Endothelial cell of hepatic sinusoid (primary cell): ENCODE data around the gene CFAP97D1.

Source experiments
- in situ Hi-C: cut with HindIII; loops from 2 replicates; pipeline ENCODE4 v1.10.0; 2017; ENCODE audit warnings: low sequenced_read_pairs

CFAP97D1 gene

GRCh38 chr17:43767053-43767712, 13.1 kb upstream of the CFAP97D1 start:
- in situ Hi-C loops: loop anchor here (5.0 kb wide), 3 partner anchors 75 to 260 kb away; no protein-coding TSS in a partner anchor

- in situ Hi-C loops: loop anchor here (5.0 kb wide), 3 partner anchors 75 to 260 kb away; no protein-coding TSS in a partner anchor
These were observed 12.5 kb upstream of the CFAP97D1 start for GRCh38 chr17:43767713-43768059.

DNA sequence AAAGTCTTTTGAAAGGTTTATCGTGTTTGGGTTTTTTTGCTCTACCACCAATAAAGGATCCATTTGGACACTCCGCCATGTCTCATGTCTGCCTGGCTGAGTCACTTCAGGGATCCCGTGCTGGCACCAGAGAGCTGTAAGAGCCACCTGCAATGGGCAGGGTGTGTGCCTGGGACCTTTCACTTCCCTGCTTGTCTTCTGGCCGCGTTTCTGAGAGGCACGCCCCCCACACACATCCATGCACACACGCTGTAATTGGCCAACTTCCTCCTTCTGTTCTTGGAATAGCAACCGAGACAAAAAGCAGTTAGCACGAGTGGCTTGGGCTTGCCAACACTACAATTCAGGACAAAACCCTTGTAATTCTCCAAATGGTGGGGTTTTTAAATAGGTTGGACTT, 11.9 kb upstream of the CFAP97D1 start:
- in situ Hi-C loops: loop anchor here (5.0 kb wide), 3 partner anchors 74 to 261 kb away; no protein-coding TSS in a partner anchor

GRCh38 chr17:43768943-43769342, 11.3 kb upstream of the CFAP97D1 start:
- in situ Hi-C loops: loop anchor here (5.0 kb wide), 3 partner anchors 73 to 262 kb away; no protein-coding TSS in a partner anchor

GRCh38 chr17:43769426-43769825, 10.8 kb upstream of the CFAP97D1 start:
- in situ Hi-C loops: loop anchor here (5.0 kb wide), 3 partner anchors 73 to 262 kb away; no protein-coding TSS in a partner anchor

DNA sequence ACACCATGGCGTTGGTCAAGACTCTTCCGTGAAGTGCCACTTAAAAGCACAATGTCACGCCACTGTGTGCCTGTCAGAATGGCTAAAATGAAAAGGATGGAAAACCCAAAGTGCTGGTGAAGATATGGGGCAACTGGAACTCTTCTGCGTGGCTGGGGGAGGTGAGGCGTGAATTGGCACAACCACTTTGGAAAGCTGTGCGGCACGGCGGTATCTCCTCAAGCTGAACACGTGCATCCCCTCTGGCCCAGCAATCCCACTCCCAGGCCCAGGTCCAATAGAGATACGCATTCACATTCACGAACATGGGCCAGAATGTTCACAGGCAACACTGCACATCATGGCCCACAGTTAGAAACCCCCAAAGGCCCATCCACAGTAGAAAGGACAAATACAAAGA, 10.4 kb upstream of the CFAP97D1 start:
- in situ Hi-C loops: loop anchor here (5.0 kb wide), 3 partner anchors 72 to 263 kb away; no protein-coding TSS in a partner anchor

GRCh38 chr17:43770957-43771356, 9.3 kb upstream of the CFAP97D1 start:
- in situ Hi-C loops: no loop called here

DNA sequence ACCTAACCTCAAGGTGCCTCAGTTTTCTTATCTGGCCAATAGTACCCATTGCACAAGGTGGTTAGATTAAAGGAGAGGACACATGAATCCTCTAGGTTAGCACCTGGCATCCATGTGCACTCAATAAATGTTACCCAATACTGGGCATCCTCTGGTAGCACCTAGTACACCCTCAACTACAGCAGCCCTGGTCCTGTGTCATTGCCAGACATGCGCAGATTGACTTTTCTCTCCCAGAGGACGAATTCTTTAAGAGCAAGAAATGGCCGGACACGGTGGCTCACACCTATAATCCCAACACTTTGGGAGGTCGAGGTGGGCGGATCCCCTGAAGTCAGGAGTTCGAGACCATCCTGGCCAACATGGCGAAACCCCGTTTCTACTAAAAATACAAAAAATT, 8.8 kb upstream of the CFAP97D1 start:
- in situ Hi-C loops: no loop called here

GRCh38 chr17:43772877-43773648, 7.2 kb upstream of the CFAP97D1 start:
- in situ Hi-C loops: no loop called here

DNA sequence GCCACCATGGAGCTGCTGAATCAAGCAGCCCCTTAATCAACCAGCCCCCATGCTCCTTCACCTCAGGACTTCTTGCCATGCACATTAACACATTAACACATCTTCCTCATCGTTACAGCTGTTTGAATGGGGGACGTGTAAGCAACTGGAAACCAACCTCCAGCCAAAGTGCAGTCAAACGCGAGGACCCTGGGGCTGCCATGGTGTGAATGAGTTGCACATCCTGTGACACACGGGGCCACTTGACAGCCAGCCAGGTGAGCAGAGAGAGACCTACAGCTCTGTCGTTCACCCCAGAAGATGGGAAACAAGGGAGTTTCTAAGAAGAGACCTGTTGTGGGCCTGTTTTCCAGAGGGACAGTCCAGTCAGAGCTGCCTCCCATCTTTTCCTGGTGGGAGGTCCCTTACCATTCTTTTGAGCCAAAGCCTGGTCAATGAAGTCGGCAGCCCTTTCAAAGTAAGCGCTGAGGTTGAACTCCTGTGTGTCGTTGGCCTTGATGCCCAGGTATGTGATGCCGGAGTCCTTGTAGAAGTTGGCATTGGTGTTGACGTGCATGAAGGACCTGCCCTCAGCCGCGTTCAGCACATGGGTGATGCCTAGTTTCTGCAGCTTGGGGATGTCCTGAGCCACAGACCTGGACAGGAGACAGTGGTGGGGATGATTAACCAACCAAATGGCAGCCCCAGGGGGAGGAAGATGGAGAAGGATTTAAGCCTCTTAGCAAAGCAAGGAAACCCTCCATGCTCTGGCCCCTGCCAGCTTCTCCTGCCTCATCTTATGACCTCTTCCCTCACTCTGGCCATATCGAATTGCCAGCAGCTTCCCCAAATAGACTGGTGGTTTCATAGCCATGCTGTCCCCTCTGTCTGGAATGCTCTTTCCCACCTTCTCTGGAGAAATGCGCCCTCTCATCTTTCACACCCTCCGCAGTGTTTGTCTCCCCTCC, 5.7 kb upstream of the CFAP97D1 start:
- in situ Hi-C loops: no loop called here

DNA sequence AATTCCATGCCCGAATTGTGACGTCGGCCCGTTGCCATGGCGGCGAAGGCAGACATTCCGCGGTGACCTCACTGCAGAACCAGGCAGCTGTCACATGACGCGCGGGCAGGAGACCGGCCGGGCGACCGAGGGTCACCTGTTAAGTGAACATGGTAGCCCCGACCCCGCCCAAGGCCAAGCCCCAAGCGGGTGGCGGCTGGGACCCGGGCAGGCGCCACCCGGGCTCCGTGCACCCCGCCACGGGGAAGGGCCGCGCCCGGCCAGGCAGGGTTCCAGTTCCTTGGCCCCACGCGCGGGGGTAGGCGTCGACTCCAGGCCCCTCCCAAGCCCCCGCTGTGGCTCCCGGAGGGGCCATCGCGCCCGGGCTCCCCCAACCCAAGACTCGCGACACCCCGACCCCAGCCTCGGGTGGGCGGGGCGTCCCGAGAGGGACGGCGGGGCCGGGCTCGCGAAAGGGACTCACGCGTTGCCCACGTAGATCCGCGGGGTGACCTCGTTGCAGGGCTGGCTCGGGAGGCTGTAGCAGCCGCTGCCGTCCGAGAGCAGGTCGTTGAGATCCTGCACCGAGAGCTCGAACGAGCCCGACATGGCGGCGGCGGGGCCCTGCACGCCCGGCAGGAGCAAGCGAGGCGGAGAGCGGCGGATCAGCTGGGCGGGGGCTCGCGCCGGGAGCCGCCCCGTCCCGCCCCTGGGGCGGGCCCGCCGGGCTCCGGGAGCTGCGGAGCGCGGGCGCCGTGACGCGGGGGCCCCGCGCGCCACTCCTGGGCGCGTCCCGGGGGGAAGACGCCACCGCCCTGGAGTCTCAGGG, 1.7 kb upstream of the CFAP97D1 start, which contains the start of gene DUSP3:
Gene DUSP3 (minus strand): TSS at position 641 of the 808 bp plus-strand sequence. CDS start 53 bp downstream, at position 588.
- in situ Hi-C loops: no loop called here

GRCh38 chr17:43779145-43780125, 800 bp upstream of the CFAP97D1 start:
- in situ Hi-C loops: no loop called here

- in situ Hi-C loops: no loop called here
These were observed 2.9 kb downstream of the CFAP97D1 start for GRCh38 chr17:43782913-43783680.

- in situ Hi-C loops: no loop called here
These were observed 3.8 kb downstream of the CFAP97D1 start for GRCh38 chr17:43784068-43784467.

DNA sequence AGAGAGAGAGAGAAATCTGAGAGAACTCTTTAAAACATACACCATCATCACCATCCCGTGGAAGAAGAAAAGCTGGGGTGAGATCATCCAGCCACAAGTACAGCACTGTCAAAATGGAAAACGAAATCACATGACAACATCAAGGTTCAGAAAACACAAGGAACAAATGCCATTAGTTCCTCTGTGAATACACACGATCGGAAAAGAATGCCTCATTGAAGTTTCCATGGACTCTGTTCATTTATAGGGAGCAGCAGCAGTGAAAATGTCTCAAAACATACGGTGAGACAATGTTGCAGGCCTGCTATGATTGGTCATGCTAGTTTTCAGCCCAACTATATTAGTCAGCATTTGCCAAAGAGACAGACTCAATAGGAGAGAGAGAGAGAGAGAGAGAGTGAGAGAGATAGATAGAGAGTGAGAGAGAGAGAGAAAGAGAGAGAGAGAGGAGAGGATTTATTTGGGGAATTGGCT, 4.4 kb downstream of the CFAP97D1 start:
- in situ Hi-C loops: no loop called here

DNA sequence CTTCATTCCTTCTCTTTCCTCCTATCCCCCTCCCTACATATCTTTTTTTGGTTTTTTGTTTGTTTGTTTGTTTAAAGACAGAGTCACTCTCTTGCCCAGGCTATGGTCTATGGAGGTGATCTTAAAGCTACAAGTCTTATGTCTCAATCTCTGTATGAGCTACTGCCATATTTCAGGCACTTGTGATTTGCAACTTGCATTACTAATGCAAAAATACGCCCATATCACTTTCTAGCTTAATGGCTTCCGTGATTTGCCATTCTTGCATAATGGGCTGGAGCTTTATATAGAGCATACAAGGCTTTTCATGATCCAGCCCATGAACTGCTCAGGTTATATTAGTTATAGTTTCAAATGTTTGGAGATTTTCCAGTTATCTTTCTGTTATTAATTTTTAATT, 7.5 kb downstream of the CFAP97D1 start:
- in situ Hi-C loops: no loop called here

GRCh38 chr17:43788540-43788939, 8.3 kb downstream of the CFAP97D1 start:
- in situ Hi-C loops: no loop called here

DNA sequence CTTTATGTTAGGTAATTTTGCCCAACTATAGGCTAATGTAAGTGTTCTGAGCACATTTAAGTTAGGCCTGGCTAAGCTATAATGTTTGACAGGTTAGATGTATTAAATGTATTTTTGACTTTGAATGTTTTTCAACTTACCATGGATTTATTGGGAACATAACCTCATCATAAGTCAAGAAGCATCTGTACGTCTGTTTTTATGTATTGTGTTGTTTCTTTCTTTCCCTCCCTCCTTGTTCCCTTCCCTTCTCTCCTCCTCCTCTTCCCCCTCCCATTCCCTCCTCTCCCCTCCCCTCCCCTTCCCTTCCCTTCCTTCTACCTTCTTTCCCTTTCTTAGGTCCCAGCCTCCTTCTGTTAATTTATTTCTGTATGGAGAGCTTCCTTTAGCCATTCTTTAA, 9.2 kb downstream of the CFAP97D1 start:
- in situ Hi-C loops: no loop called here
